Smooth muscle cell of the brain vasculature (primary cell): ENCODE results near the gene RMND5A.

Experiments used
- DNase-seq: peaks from one replicate; pipeline ENCODE4 v3.0.0-alpha.2; 2012; ENCODE audit warnings: low read depth, low spot score

RMND5A gene

GRCh38 chr2:86791573-86791972, 71.5 kb downstream of the RMND5A start:
- no peak for DNase-seq

DNA sequence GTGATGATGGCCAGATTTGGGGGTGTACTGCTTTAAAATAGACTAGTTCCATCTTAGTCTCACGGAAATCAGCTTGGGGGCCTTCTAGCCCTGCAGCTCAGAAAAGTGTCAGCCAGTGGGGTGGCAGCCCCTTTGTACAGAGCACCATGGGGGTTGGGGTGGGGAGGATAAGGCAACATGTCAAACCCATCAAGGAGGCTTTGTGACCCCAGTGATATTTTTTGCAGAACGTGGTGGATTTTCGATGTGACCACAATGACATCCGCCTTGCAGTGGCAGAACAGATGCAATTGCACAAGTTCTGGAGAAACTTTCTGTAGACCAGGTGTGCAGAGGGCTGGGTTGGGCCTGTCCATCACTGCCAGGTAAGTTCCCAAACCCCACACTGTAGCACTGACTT, 73.7 kb downstream of the RMND5A start:
- DNase-seq: no peak

- DNase-seq: no peak
These were observed 74.8 kb downstream of the RMND5A start for GRCh38 chr2:86794861-86795260.

DNA sequence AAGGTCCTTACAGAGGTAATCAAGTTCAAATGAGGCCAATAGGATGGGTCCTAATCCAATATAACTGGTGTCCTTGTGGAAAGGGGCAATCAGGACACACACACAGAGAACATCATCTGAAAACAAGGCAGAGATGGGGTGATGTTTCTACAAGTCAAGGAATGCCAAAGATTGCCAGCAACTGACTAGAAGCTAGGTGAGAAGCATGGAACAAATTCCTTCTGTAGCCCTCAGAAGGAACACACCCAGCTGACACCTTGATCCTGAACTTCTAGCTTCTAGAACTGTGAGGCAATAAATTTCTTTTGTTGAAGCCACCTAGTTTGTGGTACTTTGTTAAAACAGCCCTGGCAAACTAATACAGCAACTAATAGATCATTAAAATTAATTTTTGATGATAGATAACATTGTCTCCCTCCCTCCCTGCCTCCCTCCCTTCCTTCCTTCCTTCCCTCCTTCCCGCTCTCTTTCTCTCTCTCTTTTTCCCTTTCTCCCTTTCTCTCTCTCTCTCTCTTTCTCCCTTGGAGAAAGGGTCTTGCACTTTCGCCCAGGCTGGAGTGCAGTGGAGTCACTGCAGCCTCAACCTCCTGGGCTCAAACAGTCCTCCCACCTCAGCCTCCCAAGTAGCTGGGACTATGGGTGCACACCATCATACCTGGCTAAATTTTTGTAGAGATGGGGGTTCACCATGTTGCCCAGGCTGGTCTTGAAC, 80.9 kb downstream of the RMND5A start:
- no peak for DNase-seq

GRCh38 chr2:86806059-86806857, 86.2 kb downstream of the RMND5A start:
- DNase-seq: no peak

DNA sequence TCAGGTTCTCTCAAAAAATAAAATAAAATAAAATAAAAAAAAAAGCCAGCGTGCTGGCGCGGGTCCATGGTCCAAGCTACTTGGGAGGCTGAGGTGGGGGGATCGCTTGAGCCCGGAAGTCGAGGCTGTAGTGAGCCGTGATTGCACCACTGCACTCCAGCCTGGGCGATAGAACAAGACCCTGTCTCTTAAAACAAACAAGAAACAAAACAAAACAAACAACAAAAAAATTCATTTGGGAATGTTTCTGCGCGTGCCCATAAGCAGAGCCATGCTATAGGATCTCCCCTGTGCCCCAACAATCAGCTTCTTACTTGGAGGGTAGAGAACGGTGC, 87.0 kb downstream of the RMND5A start:
- DNase-seq: no peak

GRCh38 chr2:86807468-86808275, 87.6 kb downstream of the RMND5A start:
- no peak for DNase-seq

GRCh38 chr2:86808315-86809161, 88.4 kb downstream of the RMND5A start:
- peak; percentile 26 for DNase-seq

GRCh38 chr2:86809481-86810121, 89.5 kb downstream of the RMND5A start:
- DNase-seq: no peak

GRCh38 chr2:86815611-86816010, 95.5 kb downstream of the RMND5A start:
- DNase-seq: no peak

DNA sequence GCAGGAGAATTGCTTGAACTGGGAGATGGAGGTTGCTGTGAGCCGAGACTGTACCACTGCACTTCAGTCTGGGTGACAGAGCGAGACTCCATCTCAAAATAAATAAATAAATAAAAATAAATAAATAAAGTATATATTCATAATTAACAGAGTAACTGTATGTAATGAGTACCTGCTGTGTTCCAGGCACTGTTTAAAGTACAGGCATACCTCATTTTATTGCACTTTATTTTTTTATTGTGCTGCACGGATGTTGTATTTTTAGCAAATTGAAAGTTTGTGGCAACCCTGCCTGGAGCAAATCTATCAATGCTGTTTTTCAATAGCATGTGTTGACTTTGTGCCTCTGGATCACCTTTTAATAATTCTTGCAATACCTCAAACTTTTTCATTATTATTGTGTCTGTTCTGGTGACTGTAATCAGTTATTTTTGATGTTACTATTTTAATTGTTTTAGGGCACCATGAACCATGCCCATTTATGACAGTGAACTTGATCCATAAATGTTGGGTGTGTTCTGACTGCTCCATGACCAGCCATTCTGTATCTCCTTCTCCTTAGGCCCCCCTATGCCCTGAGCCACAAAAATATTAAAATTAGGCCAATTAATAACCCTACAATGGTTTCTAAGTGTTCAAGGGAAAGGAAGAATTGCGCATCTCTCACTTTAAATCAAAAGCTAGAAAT, 98.2 kb downstream of the RMND5A start:
- no peak for DNase-seq

- DNase-seq: no peak
These were observed 98.9 kb downstream of the RMND5A start for GRCh38 chr2:86818957-86819356.

DNA sequence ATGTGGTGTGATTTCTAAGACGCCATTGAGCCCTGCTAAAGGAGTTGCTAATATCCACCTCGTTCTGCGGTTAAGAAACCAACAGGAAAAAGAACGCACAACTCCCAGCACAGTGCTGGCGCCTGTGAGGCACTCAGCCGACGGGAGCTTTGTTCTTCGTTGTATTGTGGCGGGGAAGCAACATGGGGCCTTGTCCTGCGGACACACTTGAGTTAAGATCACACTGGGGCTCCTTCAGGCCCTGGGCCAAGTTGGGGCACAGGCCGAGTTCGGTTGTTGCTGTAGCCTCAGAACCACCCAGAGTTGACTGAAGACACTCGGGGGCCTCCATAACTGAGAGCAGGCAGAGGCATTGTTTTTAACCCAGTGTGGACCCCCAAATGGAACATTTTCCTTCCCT, 101.2 kb downstream of the RMND5A start:
- DNase-seq: no peak

DNA sequence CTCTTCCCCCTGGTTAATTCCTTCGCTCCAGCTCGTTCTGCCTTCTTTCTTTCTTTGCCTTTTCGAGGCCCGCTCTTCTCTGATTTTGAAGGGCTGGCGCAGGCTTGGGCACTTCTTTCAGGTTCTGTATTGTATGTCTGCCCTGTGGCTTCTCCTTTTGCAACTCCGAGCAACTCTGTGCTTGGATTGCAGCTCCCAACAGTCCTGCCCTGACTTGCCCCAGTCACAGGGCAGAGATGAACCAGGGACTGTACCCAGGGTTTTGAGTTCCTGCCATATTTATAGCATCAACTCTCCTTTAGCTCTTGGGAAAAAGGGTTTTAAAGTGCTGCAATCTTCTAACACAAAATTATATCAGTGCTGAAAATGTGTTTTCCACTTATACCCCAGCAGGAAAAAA, 101.8 kb downstream of the RMND5A start:
- no peak for DNase-seq

- DNase-seq: no peak
These were observed 102.7 kb downstream of the RMND5A start for GRCh38 chr2:86822668-86823345.

- DNase-seq: no peak
These were observed 105.1 kb downstream of the RMND5A start for GRCh38 chr2:86825036-86825692.

- no peak for DNase-seq
These were observed 105.7 kb downstream of the RMND5A start for GRCh38 chr2:86825693-86826381.

DNA sequence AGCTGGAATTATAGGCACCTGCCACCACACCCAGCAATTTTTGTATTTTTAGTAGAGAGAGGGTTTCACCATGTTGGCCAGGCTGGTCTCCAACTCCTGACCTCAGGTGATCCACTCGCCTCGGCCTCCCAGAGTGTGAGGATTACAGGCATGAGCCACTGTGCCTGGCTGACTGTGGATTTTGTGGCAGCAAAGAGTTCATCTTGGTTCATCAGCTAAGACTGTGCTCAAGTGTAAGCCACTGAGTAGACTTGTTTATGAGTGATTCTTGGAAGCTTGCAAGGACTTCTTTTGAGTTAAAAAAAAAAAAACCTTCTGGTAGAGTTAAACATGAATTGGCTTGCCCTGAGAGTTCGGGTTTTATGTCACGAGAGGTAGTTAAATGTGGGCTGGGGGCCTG, 106.9 kb downstream of the RMND5A start:
- no peak for DNase-seq
